GM23338 (cell line): Measurements from ENCODE around the gene IRF2BP2. TPM values are rescaled to one million over a fixed set of nuclear protein-coding genes. Genes with fewer than 3 reads are reported as not detected.

Source experiments
- ATAC-seq: fragments of 200-7000 bp; cut with Tn5 transposase; 3 replicates; pipeline ENCODE4 v1.9.1; 2020
- DNase-seq: peaks from one replicate; pipeline ENCODE4 v3.0.0-alpha.2; 2015; ENCODE audit warnings: low spot score
- H2AFZ ChIP-seq: fragments of 200-600 bp; sonication (generic); 2 replicates; pipeline ENCODE4 v1.8.0; 2016; ENCODE audit warnings: antibody characterized with exemption, mild to moderate bottlenecking, moderate library complexity
- H3F3A ChIP-seq: fragments of 200-600 bp; sonication (generic); replicated peaks from 2 replicates; pipeline ENCODE4 v1.8.0; 2017; ENCODE audit warnings: antibody characterized with exemption, mixed run types, low read depth
- H3K27ac ChIP-seq: fragments of 200-600 bp; sonication (generic); 2 replicates; pipeline ENCODE4 v1.6.1; 2016; ENCODE audit warnings: low read depth
- H3K27me3 ChIP-seq: fragments of 200-600 bp; sonication (generic); 2 replicates; pipeline ENCODE4 v1.8.0; 2016; ENCODE audit warnings: mild to moderate bottlenecking, mixed run types, moderate library complexity; ENCODE audit not compliant: insufficient read depth
- H3K36me3 ChIP-seq: fragments of 200-600 bp; sonication (generic); 2 replicates; pipeline ENCODE4 v1.8.0; 2016; ENCODE audit warnings: mild to moderate bottlenecking; ENCODE audit not compliant: insufficient read depth
- H3K4me1 ChIP-seq: fragments of 200-600 bp; sonication (generic); 2 replicates; pipeline ENCODE4 v1.8.0; 2016; ENCODE audit warnings: mild to moderate bottlenecking, moderate library complexity; ENCODE audit not compliant: insufficient read depth
- H3K4me2 ChIP-seq: fragments of 200-600 bp; sonication (generic); 2 replicates; pipeline ENCODE4 v1.7.1; 2017; ENCODE audit warnings: mixed run types
- H3K4me3 ChIP-seq: fragments of 200-600 bp; sonication (generic); 2 replicates; pipeline ENCODE4 v1.6.1; 2016; ENCODE audit warnings: mixed run types
- H3K79me2 ChIP-seq: fragments of 200-600 bp; sonication (generic); replicated peaks from 2 replicates; pipeline ENCODE4 v1.8.0; 2017; ENCODE audit warnings: mild to moderate bottlenecking; ENCODE audit not compliant: insufficient read depth
- H3K9me2 ChIP-seq: fragments of 200-600 bp; sonication (generic); 2 replicates; pipeline ENCODE4 v1.8.0; 2017; ENCODE audit not compliant: insufficient read depth
- H4K20me1 ChIP-seq: fragments of 200-600 bp; sonication (generic); replicated peaks from 2 replicates; pipeline ENCODE4 v1.8.0; 2017; ENCODE audit warnings: mild to moderate bottlenecking; ENCODE audit not compliant: insufficient read depth
- H3K27ac Mint-ChIP-seq: 2 replicates; pipeline ENCODE4 v1.8.0; 2020; ENCODE audit warnings: inconsistent platforms, mild to moderate bottlenecking, moderate library complexity, mixed read lengths
- H3K27me3 Mint-ChIP-seq: 3 replicates; pipeline ENCODE4 v1.8.0; 2022; ENCODE audit warnings: low read depth, mild to moderate bottlenecking, moderate library complexity, mixed read lengths, inconsistent platforms; ENCODE audit not compliant: insufficient read depth, poor library complexity
- H3K36me3 Mint-ChIP-seq: 3 replicates; pipeline ENCODE4 v1.8.0; 2021; ENCODE audit warnings: low read depth, mild to moderate bottlenecking, inconsistent platforms, moderate library complexity, mixed read lengths
- H3K4me1 Mint-ChIP-seq: 3 replicates; pipeline ENCODE4 v1.8.0; 2020; ENCODE audit warnings: mild to moderate bottlenecking, inconsistent platforms, mixed read lengths
- H3K4me3 Mint-ChIP-seq: 3 replicates; pipeline ENCODE4 v1.8.0; 2021; ENCODE audit warnings: moderate library complexity, mild to moderate bottlenecking, inconsistent platforms, mixed read lengths
- H3K9me3 Mint-ChIP-seq: 3 replicates; pipeline ENCODE4 v1.8.0; 2020; ENCODE audit warnings: moderate library complexity, mild to moderate bottlenecking, inconsistent platforms, mixed read lengths
- CREB1 ChIP-seq: fragments of 250-450 bp; sonication (Bioruptor Pico); IDR thresholded peaks from 2 replicates; pipeline ENCODE4 v1.5.0; 2020; ENCODE audit warnings: low read depth, mild to moderate bottlenecking, moderate library complexity
- EZH2 ChIP-seq: fragments of 200-600 bp; sonication (generic); IDR thresholded peaks from one replicate; pipeline ENCODE4 v1.8.0; 2017; ENCODE audit warnings: antibody characterized with exemption, mild to moderate bottlenecking, low read depth; ENCODE audit not compliant: unreplicated experiment
- EZH2phosphoT487 ChIP-seq: fragments of 200-600 bp; sonication (generic); IDR thresholded peaks from one replicate; pipeline ENCODE4 v1.8.1; 2018; ENCODE audit warnings: antibody characterized with exemption; ENCODE audit not compliant: unreplicated experiment
- JUNB ChIP-seq: IDR thresholded peaks from one replicate; pipeline ENCODE4 v1.6.1; 2016; ENCODE audit warnings: antibody characterized with exemption; ENCODE audit not compliant: unreplicated experiment
- NANOG ChIP-seq: IDR thresholded peaks from 2 replicates; pipeline ENCODE4 v1.6.1; 2016; ENCODE audit warnings: antibody characterized with exemption, borderline replicate concordance
- POLR2AphosphoS5 ChIP-seq: IDR thresholded peaks from 2 replicates; pipeline ENCODE4 v1.6.1; 2016; ENCODE audit warnings: antibody characterized with exemption, low read depth
- STAT1 ChIP-seq: IDR thresholded peaks from one replicate; pipeline ENCODE4 v1.6.1; 2016; ENCODE audit warnings: antibody characterized with exemption; ENCODE audit not compliant: unreplicated experiment
- ZNF114 ChIP-seq: fragments of 250-450 bp; sonication (Bioruptor Pico); IDR thresholded peaks from 2 replicates; pipeline ENCODE4 v1.5.0; 2020; ENCODE audit warnings: mild to moderate bottlenecking, moderate library complexity
- ZNF331 ChIP-seq: fragments of 250-450 bp; sonication (Bioruptor Pico); IDR thresholded peaks from 2 replicates; pipeline ENCODE4 v1.5.0; 2020; ENCODE audit warnings: low read depth, mild to moderate bottlenecking, moderate library complexity
- polyA plus RNA-seq: library from polyadenylated mRNA; unstranded; fragments of >200 nt; fragmentation: Nextera tagmentation; extraction: Ambion mirVana; gene quantifications from 2 replicates; pipeline ENCODE4 v1.2.1, GENCODE V29; 2016
- total RNA-seq: library from RNA; depleted of rRNA; stranded (reverse); fragments of >200 nt; shearing (Covaris generic); gene quantifications from 2 replicates; pipeline ENCODE4 v1.2.3, GENCODE V29; 2014
- TF ChIP-seq, protein P1 (sequence below): fragments of 250-450 bp; sonication (Bioruptor Pico); IDR thresholded peaks from 2 replicates; pipeline ENCODE4 v1.5.0; 2020; ENCODE audit warnings: mild to moderate bottlenecking, moderate library complexity
- TF ChIP-seq, protein P2 (sequence below): IDR thresholded peaks from 2 replicates; pipeline ENCODE4 v1.6.1; 2016; ENCODE audit warnings: antibody characterized with exemption
- TF ChIP-seq, protein P3 (sequence below): IDR thresholded peaks from one replicate; pipeline ENCODE4 v1.6.1; 2018; ENCODE audit warnings: antibody characterized with exemption; ENCODE audit not compliant: unreplicated experiment
- TF ChIP-seq, protein P4 (sequence below), 2 experiments: fragments of 200-600 bp in 1 of 2; sonication (generic) in 1 of 2; conservative IDR thresholded peaks; 2 replicates each; pipeline versions ENCODE4 v1.5.1 to v1.6.1; 2016 to 2017; ENCODE audit warnings: antibody characterized with exemption in 2 of 2, low read depth in 2 of 2, mild to moderate bottlenecking in 2 of 2, moderate library complexity in 1 of 2

Gene IRF2BP2
- total and polyA plus RNA-seq, 2 experiments from 2014 or later = 19.4 to 62.4 TPM

DNA sequence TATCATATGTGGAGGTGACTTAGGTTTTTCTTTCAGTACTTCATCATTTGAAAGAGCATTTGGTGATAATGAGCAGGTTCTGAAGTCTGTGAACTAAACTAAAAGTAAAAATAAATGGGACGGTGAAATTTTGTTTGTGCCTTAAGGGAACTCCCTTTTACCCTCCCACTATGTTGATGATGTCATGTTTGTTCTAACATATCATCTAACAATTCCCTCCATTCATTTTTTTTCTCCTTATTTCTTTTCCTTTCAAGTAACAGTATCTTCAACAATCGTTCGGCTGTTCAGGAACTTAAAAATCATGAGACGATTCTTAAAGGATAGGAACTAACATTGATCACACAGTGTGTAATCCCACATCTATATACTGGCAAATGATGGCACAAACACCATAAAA, 30.0 kb upstream of the IRF2BP2 start:
- peaks cover 4% of the 10 kb centered on the region for H3K27me3 Mint-ChIP-seq
- no peaks in the 10 kb centered on the region; the same call in 1 of the 2 replicates for H4K20me1 ChIP-seq
- no peaks in the 10 kb centered on the region for H3K9me3 Mint-ChIP-seq
- H3K4me3 ChIP-seq = no peak overlapping the region
- no peaks in the 10 kb centered on the region for H3K36me3 Mint-ChIP-seq
- no peaks in the 10 kb centered on the region for H3K9me2 ChIP-seq
- peaks cover 5% of the 10 kb centered on the region; the same call in 1 of the 3 replicates for H3K4me1 Mint-ChIP-seq
- no peaks in the 10 kb centered on the region for H3K79me2 ChIP-seq
- DNase-seq (no peak), ATAC-seq (no peak)
- H3K36me3 ChIP-seq = peaks cover 3% of the 10 kb centered on the region; the same call in 1 of the 2 replicates
- H3K27ac Mint-ChIP-seq = no peak overlapping the region
- H3K27ac ChIP-seq = no peak overlapping the region
- H2AFZ ChIP-seq = peak overlapping the region; percentile 74
- no peaks in the 10 kb centered on the region for H3K27me3 ChIP-seq
- H3K4me1 ChIP-seq = no peaks in the 10 kb centered on the region
- H3K4me3 Mint-ChIP-seq = no peak overlapping the region
- H3F3A ChIP-seq = no peaks in the 10 kb centered on the region
- TF ChIP-seq, protein P1, sequence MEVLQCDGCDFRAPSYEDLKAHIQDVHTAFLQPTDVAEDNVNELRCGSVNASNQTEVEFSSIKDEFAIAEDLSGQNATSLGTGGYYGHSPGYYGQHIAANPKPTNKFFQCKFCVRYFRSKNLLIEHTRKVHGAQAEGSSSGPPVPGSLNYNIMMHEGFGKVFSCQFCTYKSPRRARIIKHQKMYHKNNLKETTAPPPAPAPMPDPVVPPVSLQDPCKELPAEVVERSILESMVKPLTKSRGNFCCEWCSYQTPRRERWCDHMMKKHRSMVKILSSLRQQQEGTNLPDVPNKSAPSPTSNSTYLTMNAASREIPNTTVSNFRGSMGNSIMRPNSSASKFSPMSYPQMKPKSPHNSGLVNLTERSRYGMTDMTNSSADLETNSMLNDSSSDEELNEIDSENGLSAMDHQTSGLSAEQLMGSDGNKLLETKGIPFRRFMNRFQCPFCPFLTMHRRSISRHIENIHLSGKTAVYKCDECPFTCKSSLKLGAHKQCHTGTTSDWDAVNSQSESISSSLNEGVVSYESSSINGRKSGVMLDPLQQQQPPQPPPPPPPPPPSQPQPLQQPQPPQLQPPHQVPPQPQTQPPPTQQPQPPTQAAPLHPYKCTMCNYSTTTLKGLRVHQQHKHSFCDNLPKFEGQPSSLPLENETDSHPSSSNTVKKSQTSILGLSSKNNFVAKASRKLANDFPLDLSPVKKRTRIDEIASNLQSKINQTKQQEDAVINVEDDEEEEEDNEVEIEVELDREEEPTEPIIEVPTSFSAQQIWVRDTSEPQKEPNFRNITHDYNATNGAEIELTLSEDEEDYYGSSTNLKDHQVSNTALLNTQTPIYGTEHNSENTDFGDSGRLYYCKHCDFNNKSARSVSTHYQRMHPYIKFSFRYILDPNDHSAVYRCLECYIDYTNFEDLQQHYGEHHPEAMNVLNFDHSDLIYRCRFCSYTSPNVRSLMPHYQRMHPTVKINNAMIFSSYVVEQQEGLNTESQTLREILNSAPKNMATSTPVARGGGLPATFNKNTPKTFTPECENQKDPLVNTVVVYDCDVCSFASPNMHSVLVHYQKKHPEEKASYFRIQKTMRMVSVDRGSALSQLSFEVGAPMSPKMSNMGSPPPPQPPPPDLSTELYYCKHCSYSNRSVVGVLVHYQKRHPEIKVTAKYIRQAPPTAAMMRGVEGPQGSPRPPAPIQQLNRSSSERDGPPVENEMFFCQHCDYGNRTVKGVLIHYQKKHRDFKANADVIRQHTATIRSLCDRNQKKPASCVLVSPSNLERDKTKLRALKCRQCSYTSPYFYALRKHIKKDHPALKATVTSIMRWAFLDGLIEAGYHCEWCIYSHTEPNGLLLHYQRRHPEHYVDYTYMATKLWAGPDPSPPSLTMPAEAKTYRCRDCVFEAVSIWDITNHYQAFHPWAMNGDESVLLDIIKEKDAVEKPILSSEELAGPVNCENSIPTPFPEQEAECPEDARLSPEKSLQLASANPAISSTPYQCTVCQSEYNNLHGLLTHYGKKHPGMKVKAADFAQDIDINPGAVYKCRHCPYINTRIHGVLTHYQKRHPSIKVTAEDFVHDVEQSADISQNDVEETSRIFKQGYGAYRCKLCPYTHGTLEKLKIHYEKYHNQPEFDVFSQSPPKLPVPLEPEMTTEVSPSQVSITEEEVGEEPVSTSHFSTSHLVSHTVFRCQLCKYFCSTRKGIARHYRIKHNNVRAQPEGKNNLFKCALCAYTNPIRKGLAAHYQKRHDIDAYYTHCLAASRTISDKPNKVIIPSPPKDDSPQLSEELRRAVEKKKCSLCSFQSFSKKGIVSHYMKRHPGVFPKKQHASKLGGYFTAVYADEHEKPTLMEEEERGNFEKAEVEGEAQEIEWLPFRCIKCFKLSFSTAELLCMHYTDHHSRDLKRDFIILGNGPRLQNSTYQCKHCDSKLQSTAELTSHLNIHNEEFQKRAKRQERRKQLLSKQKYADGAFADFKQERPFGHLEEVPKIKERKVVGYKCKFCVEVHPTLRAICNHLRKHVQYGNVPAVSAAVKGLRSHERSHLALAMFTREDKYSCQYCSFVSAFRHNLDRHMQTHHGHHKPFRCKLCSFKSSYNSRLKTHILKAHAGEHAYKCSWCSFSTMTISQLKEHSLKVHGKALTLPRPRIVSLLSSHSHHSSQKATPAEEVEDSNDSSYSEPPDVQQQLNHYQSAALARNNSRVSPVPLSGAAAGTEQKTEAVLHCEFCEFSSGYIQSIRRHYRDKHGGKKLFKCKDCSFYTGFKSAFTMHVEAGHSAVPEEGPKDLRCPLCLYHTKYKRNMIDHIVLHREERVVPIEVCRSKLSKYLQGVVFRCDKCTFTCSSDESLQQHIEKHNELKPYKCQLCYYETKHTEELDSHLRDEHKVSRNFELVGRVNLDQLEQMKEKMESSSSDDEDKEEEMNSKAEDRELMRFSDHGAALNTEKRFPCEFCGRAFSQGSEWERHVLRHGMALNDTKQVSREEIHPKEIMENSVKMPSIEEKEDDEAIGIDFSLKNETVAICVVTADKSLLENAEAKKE (CRISPR knock-in tag) = no peak
- TF ChIP-seq, protein P2, sequence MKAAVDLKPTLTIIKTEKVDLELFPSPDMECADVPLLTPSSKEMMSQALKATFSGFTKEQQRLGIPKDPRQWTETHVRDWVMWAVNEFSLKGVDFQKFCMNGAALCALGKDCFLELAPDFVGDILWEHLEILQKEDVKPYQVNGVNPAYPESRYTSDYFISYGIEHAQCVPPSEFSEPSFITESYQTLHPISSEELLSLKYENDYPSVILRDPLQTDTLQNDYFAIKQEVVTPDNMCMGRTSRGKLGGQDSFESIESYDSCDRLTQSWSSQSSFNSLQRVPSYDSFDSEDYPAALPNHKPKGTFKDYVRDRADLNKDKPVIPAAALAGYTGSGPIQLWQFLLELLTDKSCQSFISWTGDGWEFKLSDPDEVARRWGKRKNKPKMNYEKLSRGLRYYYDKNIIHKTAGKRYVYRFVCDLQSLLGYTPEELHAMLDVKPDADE = no peak
- TF ChIP-seq EZH2phosphoT487 (no peak), ZNF331 (CRISPR knock-in tag) (no peak), JUNB (no peak), POLR2AphosphoS5 (no peak), EZH2 (no peak), CREB1 (CRISPR knock-in tag) (no peak), ZNF114 (CRISPR knock-in tag) (no peak), NANOG (no peak), STAT1 (no peak)
- TF ChIP-seq, protein P3, sequence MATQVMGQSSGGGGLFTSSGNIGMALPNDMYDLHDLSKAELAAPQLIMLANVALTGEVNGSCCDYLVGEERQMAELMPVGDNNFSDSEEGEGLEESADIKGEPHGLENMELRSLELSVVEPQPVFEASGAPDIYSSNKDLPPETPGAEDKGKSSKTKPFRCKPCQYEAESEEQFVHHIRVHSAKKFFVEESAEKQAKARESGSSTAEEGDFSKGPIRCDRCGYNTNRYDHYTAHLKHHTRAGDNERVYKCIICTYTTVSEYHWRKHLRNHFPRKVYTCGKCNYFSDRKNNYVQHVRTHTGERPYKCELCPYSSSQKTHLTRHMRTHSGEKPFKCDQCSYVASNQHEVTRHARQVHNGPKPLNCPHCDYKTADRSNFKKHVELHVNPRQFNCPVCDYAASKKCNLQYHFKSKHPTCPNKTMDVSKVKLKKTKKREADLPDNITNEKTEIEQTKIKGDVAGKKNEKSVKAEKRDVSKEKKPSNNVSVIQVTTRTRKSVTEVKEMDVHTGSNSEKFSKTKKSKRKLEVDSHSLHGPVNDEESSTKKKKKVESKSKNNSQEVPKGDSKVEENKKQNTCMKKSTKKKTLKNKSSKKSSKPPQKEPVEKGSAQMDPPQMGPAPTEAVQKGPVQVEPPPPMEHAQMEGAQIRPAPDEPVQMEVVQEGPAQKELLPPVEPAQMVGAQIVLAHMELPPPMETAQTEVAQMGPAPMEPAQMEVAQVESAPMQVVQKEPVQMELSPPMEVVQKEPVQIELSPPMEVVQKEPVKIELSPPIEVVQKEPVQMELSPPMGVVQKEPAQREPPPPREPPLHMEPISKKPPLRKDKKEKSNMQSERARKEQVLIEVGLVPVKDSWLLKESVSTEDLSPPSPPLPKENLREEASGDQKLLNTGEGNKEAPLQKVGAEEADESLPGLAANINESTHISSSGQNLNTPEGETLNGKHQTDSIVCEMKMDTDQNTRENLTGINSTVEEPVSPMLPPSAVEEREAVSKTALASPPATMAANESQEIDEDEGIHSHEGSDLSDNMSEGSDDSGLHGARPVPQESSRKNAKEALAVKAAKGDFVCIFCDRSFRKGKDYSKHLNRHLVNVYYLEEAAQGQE = no peak
- TF ChIP-seq, protein P4, sequence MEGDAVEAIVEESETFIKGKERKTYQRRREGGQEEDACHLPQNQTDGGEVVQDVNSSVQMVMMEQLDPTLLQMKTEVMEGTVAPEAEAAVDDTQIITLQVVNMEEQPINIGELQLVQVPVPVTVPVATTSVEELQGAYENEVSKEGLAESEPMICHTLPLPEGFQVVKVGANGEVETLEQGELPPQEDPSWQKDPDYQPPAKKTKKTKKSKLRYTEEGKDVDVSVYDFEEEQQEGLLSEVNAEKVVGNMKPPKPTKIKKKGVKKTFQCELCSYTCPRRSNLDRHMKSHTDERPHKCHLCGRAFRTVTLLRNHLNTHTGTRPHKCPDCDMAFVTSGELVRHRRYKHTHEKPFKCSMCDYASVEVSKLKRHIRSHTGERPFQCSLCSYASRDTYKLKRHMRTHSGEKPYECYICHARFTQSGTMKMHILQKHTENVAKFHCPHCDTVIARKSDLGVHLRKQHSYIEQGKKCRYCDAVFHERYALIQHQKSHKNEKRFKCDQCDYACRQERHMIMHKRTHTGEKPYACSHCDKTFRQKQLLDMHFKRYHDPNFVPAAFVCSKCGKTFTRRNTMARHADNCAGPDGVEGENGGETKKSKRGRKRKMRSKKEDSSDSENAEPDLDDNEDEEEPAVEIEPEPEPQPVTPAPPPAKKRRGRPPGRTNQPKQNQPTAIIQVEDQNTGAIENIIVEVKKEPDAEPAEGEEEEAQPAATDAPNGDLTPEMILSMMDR (conservative IDR thresholded peaks at IDR 0.05; ENCODE audit: low read depth in 2 of 2) = no peak
- no peak overlapping the region for H3K4me2 ChIP-seq
